PC-9 (cell line): ENCODE measurements around the gene TMEM134.
A peak's percentile ranks its signal among the peaks of the same experiment; 100 is the strongest.

Experiments
- EZH2 ChIP-seq: fragments of 200-600 bp; sonication (generic); IDR thresholded peaks from 2 replicates; pipeline ENCODE4 v1.8.0; 2017; ENCODE audit warnings: antibody characterized with exemption, low read depth
- TF ChIP-seq, protein P1 (sequence below): fragments of 200-600 bp; sonication (generic); conservative IDR thresholded peaks from 2 replicates; pipeline ENCODE4 v1.6.1; 2017; ENCODE audit warnings: mixed run types, antibody characterized with exemption, mild to moderate bottlenecking, moderate library complexity

DNA sequence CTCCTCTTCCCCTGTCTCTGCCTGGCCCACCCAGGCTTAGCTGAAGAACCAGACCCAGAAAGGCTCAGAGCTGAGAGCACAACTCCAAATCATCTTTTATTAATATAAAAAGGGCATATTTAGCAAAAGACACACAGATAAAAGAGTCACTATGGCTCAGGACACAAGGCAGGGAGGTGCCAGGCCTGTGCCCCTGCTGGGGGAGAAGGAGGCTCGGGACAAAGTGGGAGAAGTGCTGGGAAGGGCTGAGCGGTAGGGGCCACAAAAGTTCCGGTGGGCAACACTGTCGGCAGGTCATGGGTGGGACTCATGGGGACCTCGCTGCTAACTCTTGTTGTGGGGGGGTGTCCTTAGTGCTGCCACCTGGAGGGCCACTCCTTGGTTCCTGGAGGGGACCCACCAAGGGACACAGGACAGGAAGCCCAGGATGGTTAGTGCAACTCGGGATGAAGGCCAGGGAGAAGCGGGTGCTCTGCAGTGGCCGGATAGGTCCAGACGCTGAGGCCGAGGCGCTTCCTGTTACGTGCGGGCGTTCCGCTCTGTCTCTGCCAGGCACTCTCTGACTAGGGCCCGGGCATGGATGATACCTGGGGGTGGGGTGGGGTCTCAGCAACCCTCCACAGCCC lies 37.5 kb upstream of the TMEM134 start:
- no peak for TF ChIP-seq EZH2
- TF ChIP-seq, protein P1, sequence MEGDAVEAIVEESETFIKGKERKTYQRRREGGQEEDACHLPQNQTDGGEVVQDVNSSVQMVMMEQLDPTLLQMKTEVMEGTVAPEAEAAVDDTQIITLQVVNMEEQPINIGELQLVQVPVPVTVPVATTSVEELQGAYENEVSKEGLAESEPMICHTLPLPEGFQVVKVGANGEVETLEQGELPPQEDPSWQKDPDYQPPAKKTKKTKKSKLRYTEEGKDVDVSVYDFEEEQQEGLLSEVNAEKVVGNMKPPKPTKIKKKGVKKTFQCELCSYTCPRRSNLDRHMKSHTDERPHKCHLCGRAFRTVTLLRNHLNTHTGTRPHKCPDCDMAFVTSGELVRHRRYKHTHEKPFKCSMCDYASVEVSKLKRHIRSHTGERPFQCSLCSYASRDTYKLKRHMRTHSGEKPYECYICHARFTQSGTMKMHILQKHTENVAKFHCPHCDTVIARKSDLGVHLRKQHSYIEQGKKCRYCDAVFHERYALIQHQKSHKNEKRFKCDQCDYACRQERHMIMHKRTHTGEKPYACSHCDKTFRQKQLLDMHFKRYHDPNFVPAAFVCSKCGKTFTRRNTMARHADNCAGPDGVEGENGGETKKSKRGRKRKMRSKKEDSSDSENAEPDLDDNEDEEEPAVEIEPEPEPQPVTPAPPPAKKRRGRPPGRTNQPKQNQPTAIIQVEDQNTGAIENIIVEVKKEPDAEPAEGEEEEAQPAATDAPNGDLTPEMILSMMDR: peak; percentile 63; the same call in 1 of the 2 replicates
